Ovary (tissue), 9 donors: ENCODE data around the gene FBXO45. TPM values are rescaled to one million over a fixed set of nuclear protein-coding genes. Genes with fewer than 3 reads are reported as not detected.
"Not testable (repeated sequence)": the region's sequence is repeated elsewhere in the genome, so short reads cannot be mapped to it uniquely, and the experiment has no call there.

Experiments used
- DNase-seq, 5 donors: peaks; one replicate each; pipeline ENCODE4 v3.0.0-alpha.2; 2019 to 2020
- H3K27ac ChIP-seq, 2 donors: fragments of 200-600 bp; one replicate each; pipeline versions ENCODE4 v1.5.1 to v1.8.0; 2019 to 2022
- H3K27me3 ChIP-seq: fragments of 200-600 bp; one replicate; pipeline ENCODE4 v1.8.0; 2022
- H3K36me3 ChIP-seq: fragments of 200-600 bp; sonication (generic); one replicate; pipeline ENCODE4 v1.5.1; 2019
- H3K4me1 ChIP-seq: one replicate; pipeline ENCODE4 v1.8.1; 2013; ENCODE audit warnings: mild to moderate bottlenecking, moderate library complexity; ENCODE audit not compliant: insufficient read depth
- H3K4me3 ChIP-seq: fragments of 200-600 bp; sonication (generic); one replicate; pipeline ENCODE4 v1.5.1; 2017
- H3K9me3 ChIP-seq, 2 donors: fragments of 200-600 bp in 1 of 2; sonication (generic) in 1 of 2; one replicate each; pipeline versions ENCODE4 v1.5.1 to v1.8.1; 2013 to 2019; ENCODE audit warnings: mild to moderate bottlenecking in 1 of 2, moderate library complexity in 1 of 2
- CTCF ChIP-seq, 3 donors: fragments of 450-650 bp in 2 of 3; fragments of 200-600 bp in 1 of 3; IDR thresholded peaks; one replicate each; pipeline versions ENCODE4 v1.5.1 to v1.8.0; 2016 to 2022; ENCODE audit warnings: antibody characterized with exemption in 3 of 3, mild to moderate bottlenecking in 1 of 3
- EP300 ChIP-seq: sonication (generic); formaldehyde crosslinking; IDR thresholded peaks from one replicate; pipeline ENCODE4 v1.6.1; 2017; ENCODE audit warnings: antibody characterized with exemption
- POLR2A ChIP-seq: fragments of 450-650 bp; IDR thresholded peaks from one replicate; pipeline ENCODE4 v1.6.1; 2017; ENCODE audit warnings: antibody characterized with exemption, mild to moderate bottlenecking, moderate library complexity
- WGBS, 3 donors: extraction: QIAGEN DNeasy Blood & Tissue Kit in 1 of 3; methylation state at CpG; one replicate each; pipeline versions ENCODE4 v1.1.5 to v1.1.7; 2013 to 2017; 5-methylcytosine and 5-hydroxymethylcytosine counted together
- intact Hi-C, 4 donors: fragments of 100-400 bp; cut with DNase I; formaldehyde crosslinking; loops; one replicate each; pipeline versions ENCODE4 v1.11.0 to v1.15.1; 2022 to 2023
- polyA plus RNA-seq, 2 donors: library from polyadenylated mRNA; stranded (reverse); fragments of 200-250 nt in 1 of 2; fragments of 350-450 nt in 1 of 2; fragmentation: Illumina TruSeq in 1 of 2; extraction: RNeasy Lipid Tissue Mini Kit (QIAGEN cat#74804) in 1 of 2; gene quantifications; one replicate each; pipeline ENCODE4 v1.2.3, GENCODE V29; 2013 to 2014
- total RNA-seq, 7 donors: library from RNA; depleted of rRNA in 2 of 7; stranded (reverse); fragments of >200 nt in 2 of 7; fragmentation: NEBNext Ultra II Directional in 3 of 7; extraction: Animal tissue kit (Norgen Biotek cat#: 25700) in 3 of 7; gene quantifications; one replicate each; pipeline versions ENCODE4 v1.1.0 to v1.2.4, GENCODE V29; 2016 to 2023
- donor health status: DM: no; HTN: no; CAD: no; lungs with moderate emphysema.
- donor health status: DM: no; HTN: no; CAD: no.
- donor health status: Bipolar disorder and iron deficiency.
- donor health status: DM: yes; HTN: yes; CAD: no.
- donor health status: DM: no; HTN: no; CAD: no.
- donor health status: DM: yes; HTN: yes; CAD: no.

FBXO45 gene
- total and polyA plus RNA-seq, 9 donors = 3.8 to 8.2 (median 7.2) TPM

GRCh38 chr3:196608693-196609092, 40.2 kb downstream of the FBXO45 start:
- TF ChIP-seq CTCF (IDR thresholded peaks at IDR 0.05) = no peak

GRCh38 chr3:196609343-196609775, 40.9 kb downstream of the FBXO45 start:
- peak; percentile 33 to 68 (median 59) for DNase-seq
- no peak overlapping the region for H3K27ac ChIP-seq
- H3K4me3 ChIP-seq = no peak overlapping the region
- whole genome bisulfite sequencing, 3 donors = 15 to 22% (median 20%) methylated on average over 5 of the region's 5 CpGs
- H3K9me3 ChIP-seq = no peaks in the 10 kb centered on the region
- TF ChIP-seq POLR2A (no peak), CTCF (IDR thresholded peaks at IDR 0.05) (no peak), EP300 (no peak)
- no peaks in the 10 kb centered on the region for H3K36me3 ChIP-seq
- intact Hi-C loops = loop anchor here in 1 of 4 donors (10.0 kb wide), 1 partner anchor 75 kb away; no protein-coding TSS in a partner anchor
- H3K27me3 ChIP-seq = no peaks in the 10 kb centered on the region
- no peaks in the 10 kb centered on the region for H3K4me1 ChIP-seq

More at GRCh38 chr3:196608693-196609092, 40.2 kb downstream of the FBXO45 start:
- H3K36me3 ChIP-seq = no peaks in the 10 kb centered on the region
- WGBS, 3 donors = 91 to 94% (median 92%) methylated on average over 2 of the region's 2 CpGs
- H3K4me1 ChIP-seq = no peaks in the 10 kb centered on the region
- DNase-seq = no peak
- H3K9me3 ChIP-seq = no peaks in the 10 kb centered on the region
- no peaks in the 10 kb centered on the region for H3K27me3 ChIP-seq
- intact Hi-C loops = loop anchor here in 1 of 4 donors (10.0 kb wide), 1 partner anchor 76 kb away; no protein-coding TSS in a partner anchor
- H3K4me3 ChIP-seq = no peak overlapping the region
- no peak overlapping the region for H3K27ac ChIP-seq

- intact Hi-C loops = loop anchor here in 1 of 4 donors (10.0 kb wide), 1 partner anchor 75 kb away; no protein-coding TSS in a partner anchor
- Histone ChIP-seq H3K4me3 (no peak overlapping the region), H3K27me3 (no peaks in the 10 kb centered on the region), H3K4me1 (no peaks in the 10 kb centered on the region), H3K36me3 (no peaks in the 10 kb centered on the region), H3K27ac (no peak overlapping the region), H3K9me3 (no peaks in the 10 kb centered on the region)
- WGBS, 3 donors = 81 to 84% (median 83%) methylated on average over 6 of the region's 6 CpGs
- TF ChIP-seq POLR2A = no peak
- TF ChIP-seq EP300 = no peak
- no peak for TF ChIP-seq CTCF (IDR thresholded peaks at IDR 0.05)
- no peak for DNase-seq
Observed at GRCh38 chr3:196609805-196610515, 41.5 kb downstream of the FBXO45 start.

- WGBS, 3 donors = 62 to 65% (median 64%) methylated on average over 10 of the region's 10 CpGs
- DNase-seq = no peak
- Histone ChIP-seq H3K27me3 (no peaks in the 10 kb centered on the region), H3K9me3 (no peaks in the 10 kb centered on the region), H3K4me1 (no peaks in the 10 kb centered on the region), H3K4me3 (no peak overlapping the region), H3K36me3 (no peaks in the 10 kb centered on the region), H3K27ac (no peak overlapping the region)
- no peak for TF ChIP-seq EP300
- TF ChIP-seq CTCF (IDR thresholded peaks at IDR 0.05) = no peak
- no peak for TF ChIP-seq POLR2A
- intact Hi-C loops = no loop called here
Observed at GRCh38 chr3:196611761-196612483, 43.5 kb downstream of the FBXO45 start.

- H3K27me3 ChIP-seq, H3K36me3 ChIP-seq, H3K4me1 ChIP-seq, DNase-seq, H3K4me3 ChIP-seq, intact Hi-C loops, H3K9me3 ChIP-seq, H3K27ac ChIP-seq: not testable (repeated sequence)
- WGBS, 3 donors = 89 to 93% (median 93%) methylated on average over 6 of the region's 6 CpGs
Observed at GRCh38 chr3:196615234-196615633, 46.8 kb downstream of the FBXO45 start.
